Mucosa of rectum (tissue), 2 donors: ENCODE measurements around the gene HOXD3.

Experiments used
- H3K27ac ChIP-seq, 2 donors: one replicate each; pipeline ENCODE4 v1.7.0; 2013; ENCODE audit warnings: inconsistent platforms in 2 of 2, low read depth in 2 of 2, low read length in 2 of 2
- H3K27me3 ChIP-seq, 2 donors: one replicate each; pipeline ENCODE4 v1.7.0; 2013; ENCODE audit warnings: low read length in 2 of 2; ENCODE audit not compliant: control insufficient read depth in 2 of 2, insufficient read depth in 2 of 2
- H3K36me3 ChIP-seq, 2 donors: one replicate each; pipeline ENCODE4 v1.7.0; 2013; ENCODE audit warnings: low read length in 2 of 2; ENCODE audit not compliant: control insufficient read depth in 2 of 2, insufficient read depth in 2 of 2
- H3K4me1 ChIP-seq, 2 donors: one replicate each; pipeline ENCODE4 v1.7.0; 2013; ENCODE audit warnings: low read length in 2 of 2, mild to moderate bottlenecking in 1 of 2; ENCODE audit not compliant: control insufficient read depth in 2 of 2, insufficient read depth in 2 of 2
- H3K4me3 ChIP-seq, 2 donors: one replicate each; pipeline ENCODE4 v1.7.0; 2013; ENCODE audit warnings: low read length in 2 of 2
- H3K9ac ChIP-seq, 2 donors: one replicate each; pipeline ENCODE4 v1.7.0; 2013; ENCODE audit warnings: low read length in 2 of 2, low read depth in 1 of 2, mild to moderate bottlenecking in 1 of 2
- H3K9me3 ChIP-seq, 2 donors: one replicate each; pipeline ENCODE4 v1.7.0; 2013; ENCODE audit warnings: low read length in 2 of 2; ENCODE audit not compliant: control insufficient read depth in 2 of 2
- donor health status: healthy.
- donor health status: Normal muscosa, but diverticular disease.

Gene HOXD3

GRCh38 chr2:176164611-176165369, 7.7 kb downstream of the HOXD3 start:
- Histone ChIP-seq H3K27me3 (peaks cover 0 to 18% of the 10 kb centered on the region in 2 donors), H3K4me1 (peaks cover 0 to 3% of the 10 kb centered on the region in 2 donors), H3K4me3 (no peak overlapping the region), H3K9ac (no peak overlapping the region), H3K27ac (no peak overlapping the region), H3K36me3 (no peaks in the 10 kb centered on the region), H3K9me3 (no peaks in the 10 kb centered on the region)

- Histone ChIP-seq H3K27me3 (peaks cover 0 to 16% of the 10 kb centered on the region in 2 donors), H3K4me3 (no peak overlapping the region), H3K4me1 (peaks cover 0 to 1% of the 10 kb centered on the region in 2 donors), H3K9me3 (no peaks in the 10 kb centered on the region), H3K9ac (no peak overlapping the region), H3K36me3 (no peaks in the 10 kb centered on the region), H3K27ac (no peak overlapping the region)
These were observed 8.4 kb downstream of the HOXD3 start for GRCh38 chr2:176165370-176166050.

GRCh38 chr2:176166272-176166671, 9.2 kb downstream of the HOXD3 start:
- H3K9ac ChIP-seq: no peak overlapping the region
- peaks cover 0 to 16% of the 10 kb centered on the region in 2 donors for H3K27me3 ChIP-seq
- no peaks in the 10 kb centered on the region for H3K9me3 ChIP-seq
- H3K27ac ChIP-seq: no peak overlapping the region
- peaks cover 4 to 7% of the 10 kb centered on the region in 2 donors for H3K4me1 ChIP-seq
- H3K4me3 ChIP-seq: no peak overlapping the region
- H3K36me3 ChIP-seq: no peaks in the 10 kb centered on the region

- Histone ChIP-seq H3K27me3 (peaks cover 4 to 10% of the 10 kb centered on the region in 2 donors), H3K36me3 (no peaks in the 10 kb centered on the region), H3K4me3 (no peak overlapping the region), H3K9ac (no peak overlapping the region), H3K4me1 (peaks cover 4 to 7% of the 10 kb centered on the region in 2 donors), H3K9me3 (no peaks in the 10 kb centered on the region), H3K27ac (no peak overlapping the region)
These were observed 10.3 kb downstream of the HOXD3 start for GRCh38 chr2:176167398-176167797.

- Histone ChIP-seq H3K9me3 (no peaks in the 10 kb centered on the region), H3K27ac (no peak overlapping the region), H3K27me3 (peaks cover 4 to 7% of the 10 kb centered on the region in 2 donors), H3K36me3 (no peaks in the 10 kb centered on the region), H3K9ac (no peak overlapping the region), H3K4me3 (no peak overlapping the region), H3K4me1 (peaks cover 7 to 9% of the 10 kb centered on the region in 2 donors)
These were observed 12.1 kb downstream of the HOXD3 start for GRCh38 chr2:176169181-176169580.

GRCh38 chr2:176169711-176170110, 12.6 kb downstream of the HOXD3 start:
- H3K36me3 ChIP-seq: no peaks in the 10 kb centered on the region
- H3K27ac ChIP-seq: no peak overlapping the region
- H3K9me3 ChIP-seq: no peaks in the 10 kb centered on the region
- peaks cover 4% of the 10 kb centered on the region in 2 donors for H3K27me3 ChIP-seq
- no peak overlapping the region for H3K9ac ChIP-seq
- H3K4me3 ChIP-seq: no peak overlapping the region
- H3K4me1 ChIP-seq: peaks cover 7 to 13% of the 10 kb centered on the region in 2 donors

- Histone ChIP-seq H3K27me3 (peaks cover 4% of the 10 kb centered on the region in 2 donors), H3K27ac (no peak overlapping the region), H3K4me3 (no peak overlapping the region), H3K9ac (no peak overlapping the region), H3K9me3 (no peaks in the 10 kb centered on the region), H3K4me1 (peaks cover 12 to 13% of the 10 kb centered on the region in 2 donors), H3K36me3 (no peaks in the 10 kb centered on the region)
These were observed 13.6 kb downstream of the HOXD3 start for GRCh38 chr2:176170602-176171305.

- Histone ChIP-seq H3K36me3 (no peaks in the 10 kb centered on the region), H3K27ac (no peak overlapping the region), H3K4me3 (no peak overlapping the region), H3K9ac (no peak overlapping the region), H3K9me3 (no peaks in the 10 kb centered on the region), H3K4me1 (peaks cover 12 to 13% of the 10 kb centered on the region in 2 donors), H3K27me3 (peaks cover 4% of the 10 kb centered on the region in 2 donors)
These were observed 14.4 kb downstream of the HOXD3 start for GRCh38 chr2:176171351-176172006.

- Histone ChIP-seq H3K4me3 (no peak overlapping the region), H3K27ac (no peak overlapping the region), H3K9ac (no peak overlapping the region), H3K9me3 (no peaks in the 10 kb centered on the region), H3K36me3 (no peaks in the 10 kb centered on the region), H3K27me3 (peaks cover 4% of the 10 kb centered on the region in 2 donors), H3K4me1 (peaks cover 12 to 13% of the 10 kb centered on the region in 2 donors)
These were observed 15.1 kb downstream of the HOXD3 start for GRCh38 chr2:176172007-176172894.
